Measurements from ENCODE around the gene NR2F6. TPM values are rescaled to one million over a fixed set of nuclear protein-coding genes. Genes with fewer than 3 reads are reported as not detected.
A peak's percentile ranks its signal among the peaks of the same experiment; 100 is the strongest.

The NR2F6 gene
- 2.6 TPM for polyA plus RNA-seq (2012; ENCODE audit: low read depth, missing spikeins)

GRCh38 chr19:17245535-17245984 lies at the start of gene NR2F6:
Gene NR2F6, minus strand, starts transcription at chr19:17245919. Its CDS starts 699 bp downstream, at chr19:17245220.
- FAIRE-seq: peak; percentile 31
- TF ChIP-seq PAX5 (IDR thresholded peaks at IDR 0.05; ENCODE audit: insufficient read depth, low read length, severe bottlenecking) (no peak), POLR2A (IDR thresholded peaks at IDR 0.05; ENCODE audit: low read depth, low read length) (no peak), SPI1 (IDR thresholded peaks at IDR 0.05; ENCODE audit: low read depth, low read length) (no peak), TAF1 (IDR thresholded peaks at IDR 0.05; ENCODE audit: low read depth, low read length) (no peak), POLR2AphosphoS5 (IDR thresholded peaks at IDR 0.05; ENCODE audit: low read depth, low read length) (no peak), POU2F2 (IDR thresholded peaks at IDR 0.05; ENCODE audit: low read depth, low read length) (no peak)
- no peak for DNase-seq (ENCODE audit: insufficient read length, low spot score)

- FAIRE-seq: peak; percentile 56
- TF ChIP-seq PAX5 (IDR thresholded peaks at IDR 0.05; ENCODE audit: insufficient read depth, low read length, severe bottlenecking): no peak
- no peak for TF ChIP-seq POLR2AphosphoS5 (IDR thresholded peaks at IDR 0.05; ENCODE audit: low read depth, low read length)
- TF ChIP-seq TAF1 (IDR thresholded peaks at IDR 0.05; ENCODE audit: low read depth, low read length): no peak
- no peak for TF ChIP-seq POU2F2 (IDR thresholded peaks at IDR 0.05; ENCODE audit: low read depth, low read length)
- no peak for TF ChIP-seq POLR2A (IDR thresholded peaks at IDR 0.05; ENCODE audit: low read depth, low read length)
- TF ChIP-seq SPI1 (IDR thresholded peaks at IDR 0.05; ENCODE audit: low read depth, low read length): no peak
- peak; percentile 62 for DNase-seq (ENCODE audit: insufficient read length, low spot score)
Measured at GRCh38 chr19:17294051-17294891, 48.6 kb upstream of the NR2F6 start.

DNA sequence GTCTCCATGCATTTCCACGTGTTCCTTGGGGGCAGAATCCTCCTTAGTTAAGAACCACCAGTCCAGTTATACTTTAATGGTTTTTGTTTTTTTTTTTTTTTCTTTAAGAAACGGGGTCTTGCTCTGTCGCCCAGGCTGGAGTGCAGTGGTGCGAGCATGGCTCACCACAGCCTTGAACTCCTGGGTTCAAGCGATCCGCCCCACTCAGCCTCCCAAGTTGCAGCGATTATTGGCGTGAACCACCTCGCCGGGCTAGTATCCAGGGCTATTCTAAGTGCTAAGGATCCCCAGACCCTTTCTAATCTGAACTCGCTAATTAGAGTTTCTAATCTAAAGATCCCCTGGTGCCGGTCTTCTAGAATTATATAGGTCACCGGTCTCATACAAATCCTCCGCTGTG lies 47.9 kb upstream of the NR2F6 start:
- TF ChIP-seq SPI1 (IDR thresholded peaks at IDR 0.05; ENCODE audit: low read depth, low read length) (no peak), TAF1 (IDR thresholded peaks at IDR 0.05; ENCODE audit: low read depth, low read length) (no peak), POU2F2 (IDR thresholded peaks at IDR 0.05; ENCODE audit: low read depth, low read length) (no peak)
- no peak for FAIRE-seq
- no peak for DNase-seq (ENCODE audit: insufficient read length, low spot score)

GRCh38 chr19:17292301-17293074 lies 46.8 kb upstream of the NR2F6 start:
- FAIRE-seq (peak; percentile 96), DNase-seq (ENCODE audit: insufficient read length, low spot score) (peak; percentile 98)
- TF ChIP-seq POLR2A (IDR thresholded peaks at IDR 0.05; ENCODE audit: low read depth, low read length) (no peak), POU2F2 (IDR thresholded peaks at IDR 0.05; ENCODE audit: low read depth, low read length) (peak; percentile 54; the same call in 1 of the 2 replicates), SPI1 (IDR thresholded peaks at IDR 0.05; ENCODE audit: low read depth, low read length) (no peak), PAX5 (IDR thresholded peaks at IDR 0.05; ENCODE audit: insufficient read depth, low read length, severe bottlenecking) (no peak)

DNA sequence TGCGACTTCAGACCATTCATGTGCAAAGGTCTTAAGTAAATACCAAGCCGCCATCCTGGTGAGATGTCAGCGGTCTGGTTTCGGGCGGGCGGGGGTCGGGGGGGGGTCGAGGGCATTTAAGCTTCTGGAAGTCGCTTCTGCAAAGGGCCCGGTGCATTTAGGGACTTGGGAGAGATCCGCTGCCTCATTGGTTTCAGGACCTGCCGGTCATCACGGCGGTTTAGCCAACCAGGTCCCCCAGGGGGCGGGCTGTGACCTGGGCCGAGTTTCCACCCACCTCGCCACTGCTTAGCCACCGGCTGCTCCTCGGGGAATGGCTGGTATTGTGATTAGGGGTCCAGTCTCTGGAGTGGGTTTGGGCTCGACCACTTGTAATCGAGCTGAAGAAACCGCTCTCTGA lies 43.8 kb upstream of the NR2F6 start:
- TF ChIP-seq POLR2A (IDR thresholded peaks at IDR 0.05; ENCODE audit: low read depth, low read length) (no peak), PAX5 (IDR thresholded peaks at IDR 0.05; ENCODE audit: insufficient read depth, low read length, severe bottlenecking) (no peak), POU2F2 (IDR thresholded peaks at IDR 0.05; ENCODE audit: low read depth, low read length) (no peak), TAF1 (IDR thresholded peaks at IDR 0.05; ENCODE audit: low read depth, low read length) (no peak), POLR2AphosphoS5 (IDR thresholded peaks at IDR 0.05; ENCODE audit: low read depth, low read length) (no peak), SPI1 (IDR thresholded peaks at IDR 0.05; ENCODE audit: low read depth, low read length) (no peak)
- peak; percentile 77 for DNase-seq (ENCODE audit: insufficient read length, low spot score)
- peak; percentile 41 for FAIRE-seq

DNA sequence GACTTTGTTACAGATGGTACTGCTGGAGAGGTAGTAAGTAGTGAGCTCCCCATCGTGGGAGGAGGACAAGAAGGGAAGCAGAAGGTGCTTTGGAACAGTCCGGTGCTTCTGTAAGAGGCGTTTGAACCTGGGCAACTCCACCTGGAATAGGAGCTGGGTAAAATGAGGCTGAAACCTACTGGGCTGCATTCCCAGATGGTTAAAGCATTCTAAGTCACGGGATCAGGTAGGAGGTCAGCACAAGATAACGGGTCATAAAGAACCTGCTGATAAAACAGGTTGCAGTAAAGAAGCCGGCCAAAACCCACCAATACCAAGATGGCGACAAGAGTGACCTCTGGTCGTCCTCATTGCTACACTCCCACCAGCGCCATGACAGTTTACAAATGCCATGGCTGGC lies 41.0 kb upstream of the NR2F6 start:
- TF ChIP-seq POLR2A (IDR thresholded peaks at IDR 0.05; ENCODE audit: low read depth, low read length) (no peak), TAF1 (IDR thresholded peaks at IDR 0.05; ENCODE audit: low read depth, low read length) (no peak), SPI1 (IDR thresholded peaks at IDR 0.05; ENCODE audit: low read depth, low read length) (no peak), POU2F2 (IDR thresholded peaks at IDR 0.05; ENCODE audit: low read depth, low read length) (no peak), POLR2AphosphoS5 (IDR thresholded peaks at IDR 0.05; ENCODE audit: low read depth, low read length) (no peak), PAX5 (IDR thresholded peaks at IDR 0.05; ENCODE audit: insufficient read depth, low read length, severe bottlenecking) (no peak)
- FAIRE-seq: no peak
- DNase-seq (ENCODE audit: insufficient read length, low spot score): no peak

GRCh38 chr19:17286263-17286662 lies 40.5 kb upstream of the NR2F6 start:
- DNase-seq (ENCODE audit: insufficient read length, low spot score): no peak
- FAIRE-seq: no peak
- TF ChIP-seq POLR2A (IDR thresholded peaks at IDR 0.05; ENCODE audit: low read depth, low read length) (no peak), TAF1 (IDR thresholded peaks at IDR 0.05; ENCODE audit: low read depth, low read length) (no peak), POLR2AphosphoS5 (IDR thresholded peaks at IDR 0.05; ENCODE audit: low read depth, low read length) (no peak), SPI1 (IDR thresholded peaks at IDR 0.05; ENCODE audit: low read depth, low read length) (no peak), PAX5 (IDR thresholded peaks at IDR 0.05; ENCODE audit: insufficient read depth, low read length, severe bottlenecking) (no peak), POU2F2 (IDR thresholded peaks at IDR 0.05; ENCODE audit: low read depth, low read length) (no peak)

DNA sequence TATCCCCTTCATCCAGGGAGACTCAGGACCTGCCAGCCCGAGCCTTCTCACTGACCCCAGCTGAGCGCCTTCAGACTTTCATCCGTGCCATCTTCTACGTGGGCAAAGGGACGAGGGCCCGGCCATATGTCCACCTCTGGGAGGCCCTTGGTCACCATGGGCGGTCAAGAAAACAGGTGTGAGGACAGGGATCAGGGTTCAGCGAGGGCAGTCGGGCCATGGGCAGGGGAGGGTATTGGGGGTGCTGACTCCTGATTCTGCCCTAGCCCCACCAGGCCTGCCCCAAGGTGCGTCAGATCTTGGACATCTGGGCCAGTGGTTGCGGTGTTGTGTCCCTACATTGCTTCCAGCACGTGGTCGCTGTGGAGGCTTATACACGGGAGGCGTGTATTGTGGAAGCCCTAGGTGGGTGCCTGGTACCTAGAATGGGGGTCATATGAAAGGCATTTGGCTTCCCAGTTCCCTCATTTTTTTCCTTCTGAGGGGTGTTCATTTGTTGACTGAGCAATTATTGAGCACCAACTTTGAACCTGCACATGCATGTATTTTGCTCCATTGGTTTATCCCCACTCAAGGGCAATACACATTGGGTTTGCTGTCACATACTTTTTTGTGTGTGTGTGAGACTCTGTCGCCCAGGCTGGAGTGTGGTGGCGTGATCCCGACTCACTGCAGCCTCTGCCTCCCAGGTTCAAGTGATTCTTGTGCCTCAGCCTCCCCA lies 39.9 kb upstream of the NR2F6 start:
- DNase-seq (ENCODE audit: insufficient read length, low spot score): no peak
- no peak for FAIRE-seq
- TF ChIP-seq PAX5 (IDR thresholded peaks at IDR 0.05; ENCODE audit: insufficient read depth, low read length, severe bottlenecking) (no peak), TAF1 (IDR thresholded peaks at IDR 0.05; ENCODE audit: low read depth, low read length) (no peak), POLR2A (IDR thresholded peaks at IDR 0.05; ENCODE audit: low read depth, low read length) (no peak), SPI1 (IDR thresholded peaks at IDR 0.05; ENCODE audit: low read depth, low read length) (no peak), POU2F2 (IDR thresholded peaks at IDR 0.05; ENCODE audit: low read depth, low read length) (no peak), POLR2AphosphoS5 (IDR thresholded peaks at IDR 0.05; ENCODE audit: low read depth, low read length) (no peak)
